Activated CD8-positive, alpha-beta memory T cell treated with anti-CD3 and anti-CD28 coated beads for 1 hour (primary cell): ENCODE results near the gene CACNA1D.

Experiments used
- DNase-seq, 2 donors: peaks; one replicate each; pipeline ENCODE4 v3.0.0-alpha.2; 2020; ENCODE audit warnings: low read depth in 1 of 2; ENCODE audit errors: extremely low read depth in 1 of 2

CACNA1D gene

GRCh38 chr3:53708001-53708621, 213.7 kb downstream of the CACNA1D start:
- no peak for DNase-seq

GRCh38 chr3:53709256-53709655, 214.8 kb downstream of the CACNA1D start:
- no peak for DNase-seq

- DNase-seq: peak in 1 of 2 donors; percentile 22
Observed at GRCh38 chr3:53709860-53710674, 215.7 kb downstream of the CACNA1D start.

- no peak for DNase-seq
Observed at GRCh38 chr3:53711387-53711786, 217.0 kb downstream of the CACNA1D start.

GRCh38 chr3:53712817-53713388, 218.5 kb downstream of the CACNA1D start:
- DNase-seq: no peak

GRCh38 chr3:53713626-53714025, 219.2 kb downstream of the CACNA1D start:
- DNase-seq: no peak

GRCh38 chr3:53715815-53716483, 221.5 kb downstream of the CACNA1D start:
- DNase-seq: no peak

- DNase-seq: no peak
Observed at GRCh38 chr3:53716998-53717397, 222.6 kb downstream of the CACNA1D start.

GRCh38 chr3:53718462-53718861, 224.1 kb downstream of the CACNA1D start:
- no peak for DNase-seq

GRCh38 chr3:53719796-53720195, 225.4 kb downstream of the CACNA1D start:
- DNase-seq: no peak

GRCh38 chr3:53721187-53722119, 227.0 kb downstream of the CACNA1D start:
- DNase-seq: no peak

- DNase-seq: no peak
Observed at GRCh38 chr3:53724566-53724965, 230.2 kb downstream of the CACNA1D start.

GRCh38 chr3:53725387-53725995, 231.1 kb downstream of the CACNA1D start:
- no peak for DNase-seq

GRCh38 chr3:53726643-53727042, 232.2 kb downstream of the CACNA1D start:
- no peak for DNase-seq

GRCh38 chr3:53728606-53729005, 234.2 kb downstream of the CACNA1D start:
- DNase-seq: no peak

- DNase-seq: no peak
Observed at GRCh38 chr3:53729159-53729558, 234.7 kb downstream of the CACNA1D start.

GRCh38 chr3:53729618-53730017, 235.2 kb downstream of the CACNA1D start:
- DNase-seq: no peak

- DNase-seq: no peak
Observed at GRCh38 chr3:53730576-53730975, 236.2 kb downstream of the CACNA1D start.

GRCh38 chr3:53731934-53732624, 237.7 kb downstream of the CACNA1D start:
- no peak for DNase-seq
